HG03442 (cell line): ENCODE results near the gene LPO.

ENCODE experiments used
- ATAC-seq: cut with Tn5 transposase; IDR thresholded peaks from one replicate; pipeline ENCODE4 v1.9.1; 2021; ENCODE audit warnings: mild to moderate bottlenecking, moderate library complexity; ENCODE audit not compliant: unreplicated experiment

LPO gene

GRCh38 chr17:58253082-58253481 is 14.7 kb downstream of the LPO start:
- no peak for ATAC-seq

- ATAC-seq, result no peak
These were observed 16.4 kb downstream of the LPO start for GRCh38 chr17:58254803-58255202.

- no peak for ATAC-seq
These were observed 23.8 kb downstream of the LPO start for GRCh38 chr17:58262149-58262548.

- ATAC-seq, result no peak
These were observed 25.4 kb downstream of the LPO start for GRCh38 chr17:58263773-58264172.

GRCh38 chr17:58264407-58265103 is 26.2 kb downstream of the LPO start:
- ATAC-seq, result no peak

- ATAC-seq, result no peak
These were observed 26.9 kb downstream of the LPO start for GRCh38 chr17:58265271-58265670.

GRCh38 chr17:58265902-58266875 is 27.8 kb downstream of the LPO start:
- ATAC-seq, result no peak

GRCh38 chr17:58267347-58268324 is 29.3 kb downstream of the LPO start:
- no peak for ATAC-seq

GRCh38 chr17:58268326-58268725 is 29.9 kb downstream of the LPO start:
- no peak for ATAC-seq

- ATAC-seq, result no peak
These were observed 30.6 kb downstream of the LPO start for GRCh38 chr17:58268774-58269556.

- ATAC-seq, result no peak
These were observed 31.3 kb downstream of the LPO start for GRCh38 chr17:58269557-58270291.

- no peak for ATAC-seq
These were observed 32.3 kb downstream of the LPO start for GRCh38 chr17:58270476-58271215.

- no peak for ATAC-seq
These were observed 33.0 kb downstream of the LPO start for GRCh38 chr17:58271216-58271931.

- no peak for ATAC-seq
These were observed 34.2 kb downstream of the LPO start for GRCh38 chr17:58272367-58273280.

GRCh38 chr17:58273453-58274104 is 35.2 kb downstream of the LPO start:
- no peak for ATAC-seq

GRCh38 chr17:58275417-58275816 is 37.0 kb downstream of the LPO start:
- ATAC-seq, result no peak
